Suprapubic skin (tissue), 4 donors: ENCODE measurements around the gene SDR42E1. TPM values are rescaled to one million over a fixed set of nuclear protein-coding genes. Genes with fewer than 3 reads are reported as not detected.

Source experiments
- DNase-seq, 2 donors: peaks; one replicate each; pipeline ENCODE4 v3.0.0-alpha.2; 2019; ENCODE audit warnings: low spot score in 2 of 2
- H3K27ac ChIP-seq: fragments of 200-600 bp; sonication (generic); one replicate; pipeline ENCODE4 v1.5.1; 2019
- H3K27me3 ChIP-seq: fragments of 200-600 bp; sonication (generic); one replicate; pipeline ENCODE4 v1.5.1; 2019
- H3K36me3 ChIP-seq: fragments of 200-600 bp; sonication (generic); one replicate; pipeline ENCODE4 v1.5.1; 2019
- H3K4me1 ChIP-seq: fragments of 200-600 bp; sonication (generic); one replicate; pipeline ENCODE4 v1.5.1; 2019
- H3K4me3 ChIP-seq: fragments of 200-600 bp; sonication (generic); one replicate; pipeline ENCODE4 v1.5.1; 2019; ENCODE audit warnings: mild to moderate bottlenecking
- H3K9me3 ChIP-seq: fragments of 200-600 bp; sonication (generic); one replicate; pipeline ENCODE4 v1.5.1; 2019
- EP300 ChIP-seq: sonication (generic); formaldehyde crosslinking; IDR thresholded peaks from one replicate; pipeline ENCODE4 v1.6.1; 2017; ENCODE audit warnings: antibody characterized with exemption
- POLR2A ChIP-seq, 2 donors: fragments of 450-650 bp; IDR thresholded peaks; one replicate each; pipeline ENCODE4 v1.6.1; 2017; ENCODE audit warnings: antibody characterized with exemption in 2 of 2, mild to moderate bottlenecking in 2 of 2, moderate library complexity in 2 of 2
- POLR2AphosphoS5 ChIP-seq, 3 donors: sonication (generic); formaldehyde crosslinking; IDR thresholded peaks; one replicate each; pipeline ENCODE4 v1.6.1; 2017; ENCODE audit warnings: antibody characterized with exemption in 3 of 3
- WGBS: methylation state at CpG from one replicate; pipeline ENCODE4 v1.1.5; 2018; 5-methylcytosine and 5-hydroxymethylcytosine counted together
- total RNA-seq, 4 donors: library from RNA; depleted of rRNA; stranded (reverse); fragments of >200 nt; gene quantifications; one replicate each; pipeline ENCODE4 v1.1.0, GENCODE V29; 2016
- TF ChIP-seq, protein P1 (sequence below), 2 donors: fragments of 200-600 bp in 1 of 2; fragments of 450-650 bp in 1 of 2; sonication (generic) in 1 of 2; IDR thresholded peaks; one replicate each; pipeline ENCODE4 v1.5.1; 2016 to 2019; ENCODE audit warnings: antibody characterized with exemption in 2 of 2, mild to moderate bottlenecking in 1 of 2, moderate library complexity in 1 of 2

SDR42E1 gene
- total RNA-seq, 4 donors from 2014 or later, result 21.5 to 34.6 (median 28.3) TPM

DNA sequence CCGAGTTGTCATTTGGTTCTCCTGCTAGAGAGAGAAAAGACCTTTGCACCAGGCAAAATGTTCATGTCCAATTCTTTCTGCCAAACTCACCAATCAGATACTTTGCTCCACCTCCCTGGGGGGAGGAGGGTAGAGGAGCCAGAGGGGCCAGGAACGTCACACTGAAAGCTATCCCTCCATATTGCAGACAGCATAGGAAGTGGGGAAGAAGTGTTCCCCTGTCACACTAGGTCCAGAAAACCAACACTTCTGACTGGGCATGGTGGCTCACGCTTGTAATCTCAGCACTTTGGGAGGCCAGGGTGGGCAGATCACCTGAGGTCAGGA is 33.3 kb upstream of the SDR42E1 start:
- TF ChIP-seq, protein P1, sequence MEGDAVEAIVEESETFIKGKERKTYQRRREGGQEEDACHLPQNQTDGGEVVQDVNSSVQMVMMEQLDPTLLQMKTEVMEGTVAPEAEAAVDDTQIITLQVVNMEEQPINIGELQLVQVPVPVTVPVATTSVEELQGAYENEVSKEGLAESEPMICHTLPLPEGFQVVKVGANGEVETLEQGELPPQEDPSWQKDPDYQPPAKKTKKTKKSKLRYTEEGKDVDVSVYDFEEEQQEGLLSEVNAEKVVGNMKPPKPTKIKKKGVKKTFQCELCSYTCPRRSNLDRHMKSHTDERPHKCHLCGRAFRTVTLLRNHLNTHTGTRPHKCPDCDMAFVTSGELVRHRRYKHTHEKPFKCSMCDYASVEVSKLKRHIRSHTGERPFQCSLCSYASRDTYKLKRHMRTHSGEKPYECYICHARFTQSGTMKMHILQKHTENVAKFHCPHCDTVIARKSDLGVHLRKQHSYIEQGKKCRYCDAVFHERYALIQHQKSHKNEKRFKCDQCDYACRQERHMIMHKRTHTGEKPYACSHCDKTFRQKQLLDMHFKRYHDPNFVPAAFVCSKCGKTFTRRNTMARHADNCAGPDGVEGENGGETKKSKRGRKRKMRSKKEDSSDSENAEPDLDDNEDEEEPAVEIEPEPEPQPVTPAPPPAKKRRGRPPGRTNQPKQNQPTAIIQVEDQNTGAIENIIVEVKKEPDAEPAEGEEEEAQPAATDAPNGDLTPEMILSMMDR (IDR thresholded peaks at IDR 0.05), result no peak
- TF ChIP-seq EP300 (no peak), POLR2AphosphoS5 (IDR thresholded peaks at IDR 0.05) (no peak), POLR2A (IDR thresholded peaks at IDR 0.05) (no peak)
- Histone ChIP-seq H3K4me3 (no peak overlapping the region), H3K27ac (no peak overlapping the region), H3K27me3 (no peaks in the 10 kb centered on the region), H3K4me1 (no peaks in the 10 kb centered on the region), H3K36me3 (no peaks in the 10 kb centered on the region), H3K9me3 (no peaks in the 10 kb centered on the region)
- 73% methylated on average over 3 of the region's 3 CpGs for WGBS
- peak in 1 of 2 donors; percentile 21 for DNase-seq

- H3K36me3 ChIP-seq, result no peaks in the 10 kb centered on the region
- WGBS, result 70% methylated on average over 6 of the region's 6 CpGs
- H3K4me1 ChIP-seq, result no peaks in the 10 kb centered on the region
- no peaks in the 10 kb centered on the region for H3K27me3 ChIP-seq
- no peak overlapping the region for H3K27ac ChIP-seq
- DNase-seq, result peak in 1 of 2 donors; percentile 63
- no peak overlapping the region for H3K4me3 ChIP-seq
- H3K9me3 ChIP-seq, result no peaks in the 10 kb centered on the region
- TF ChIP-seq, protein P1 (IDR thresholded peaks at IDR 0.05), result no peak
- TF ChIP-seq EP300 (no peak), POLR2AphosphoS5 (IDR thresholded peaks at IDR 0.05) (no peak)
Measured at GRCh38 chr16:82043680-82044584, 32.7 kb upstream of the SDR42E1 start.

DNA sequence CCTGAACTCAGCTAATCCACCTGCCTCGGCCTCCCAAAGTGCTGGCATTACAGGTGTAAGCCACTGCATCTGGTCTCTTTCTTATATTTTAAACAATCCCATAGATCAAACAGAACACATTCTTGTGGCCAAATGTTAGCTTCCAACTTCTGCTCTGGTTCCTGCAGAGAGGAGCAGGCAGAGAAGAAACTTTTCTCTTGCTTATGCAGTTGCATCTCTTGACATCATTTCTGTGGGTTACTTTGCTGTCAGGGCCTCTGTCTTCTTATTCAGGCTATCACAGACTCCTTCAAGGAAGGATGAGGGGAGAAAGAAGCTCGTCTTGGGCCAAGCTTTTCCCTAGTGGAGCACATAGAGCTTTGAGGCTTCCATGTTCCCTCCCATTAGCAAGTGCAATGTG is 31.6 kb upstream of the SDR42E1 start:
- DNase-seq, result no peak
- no peak overlapping the region for H3K4me3 ChIP-seq
- WGBS, result 90% methylated on average over 2 of the region's 2 CpGs
- H3K27ac ChIP-seq, result no peak overlapping the region
- no peaks in the 10 kb centered on the region for H3K4me1 ChIP-seq
- TF ChIP-seq POLR2AphosphoS5 (IDR thresholded peaks at IDR 0.05) (no peak), EP300 (no peak), POLR2A (IDR thresholded peaks at IDR 0.05) (no peak)
- TF ChIP-seq, protein P1 (IDR thresholded peaks at IDR 0.05), result no peak
- no peaks in the 10 kb centered on the region for H3K9me3 ChIP-seq
- H3K27me3 ChIP-seq, result no peaks in the 10 kb centered on the region
- H3K36me3 ChIP-seq, result no peaks in the 10 kb centered on the region

GRCh38 chr16:82042144-82042543 is 30.9 kb upstream of the SDR42E1 start:
- H3K27me3 ChIP-seq, result no peaks in the 10 kb centered on the region
- no peaks in the 10 kb centered on the region for H3K36me3 ChIP-seq
- TF ChIP-seq, protein P1 (IDR thresholded peaks at IDR 0.05), result no peak
- no peak for TF ChIP-seq EP300
- TF ChIP-seq POLR2A (IDR thresholded peaks at IDR 0.05), result no peak
- no peak overlapping the region for H3K27ac ChIP-seq
- no peaks in the 10 kb centered on the region for H3K4me1 ChIP-seq
- H3K9me3 ChIP-seq, result no peaks in the 10 kb centered on the region
- WGBS, result 62% methylated on average over 7 of the region's 8 CpGs
- no peak overlapping the region for H3K4me3 ChIP-seq
- DNase-seq, result peak in 1 of 2 donors; percentile 41

- TF ChIP-seq EP300 (no peak), POLR2AphosphoS5 (IDR thresholded peaks at IDR 0.05) (no peak), POLR2A (IDR thresholded peaks at IDR 0.05) (no peak)
- TF ChIP-seq, protein P1 (IDR thresholded peaks at IDR 0.05), result no peak
- WGBS, result 91% methylated on average over 4 of the region's 4 CpGs
Measured at GRCh38 chr16:82041542-82041941, 30.3 kb upstream of the SDR42E1 start.

More at GRCh38 chr16:82041542-82041941, 30.3 kb upstream of the SDR42E1 start:
- no peaks in the 10 kb centered on the region for H3K4me1 ChIP-seq
- no peak for DNase-seq
- H3K9me3 ChIP-seq, result no peaks in the 10 kb centered on the region
- no peak overlapping the region for H3K4me3 ChIP-seq
- no peaks in the 10 kb centered on the region for H3K27me3 ChIP-seq
- no peak overlapping the region for H3K27ac ChIP-seq
- H3K36me3 ChIP-seq, result no peaks in the 10 kb centered on the region
